HepG2 (cell line): ENCODE data around the gene MEI1. TPM values are rescaled to one million over a fixed set of nuclear protein-coding genes. Genes with fewer than 3 reads are reported as not detected.

Experiments used
- GPN1 ChIP-seq: sonication (generic); formaldehyde crosslinking; IDR thresholded peaks from 2 replicates; pipeline ENCODE4 v1.5.1; 2020; ENCODE audit warnings: missing genetic modification reagents, borderline replicate concordance
- HNRNPH1 ChIP-seq: fragments of 200-400 bp; formaldehyde crosslinking; optimal IDR thresholded peaks from 2 replicates; pipeline ENCODE3; 2017; ENCODE audit warnings: mild to moderate bottlenecking, low read depth, low read length
- JUND ChIP-seq: sonication (generic); formaldehyde crosslinking; IDR thresholded peaks from 2 replicates; pipeline ENCODE4 v1.8.0; 2022; ENCODE audit warnings: mild to moderate bottlenecking, missing genetic modification reagents
- LCORL ChIP-seq, 2 experiments: fragments of 450-650 bp in 1 of 2; sonication (generic) in 1 of 2; formaldehyde crosslinking in 1 of 2; IDR thresholded peaks; 2 replicates each; pipeline versions ENCODE4 v1.5.0 to v1.6.1; 2017 to 2020; ENCODE audit warnings: antibody characterized with exemption in 1 of 2, missing genetic modification reagents in 1 of 2
- PHF5A ChIP-seq: IDR thresholded peaks from one replicate; pipeline ENCODE4 v1.6.1; 2018; ENCODE audit warnings: low read depth, missing genetic modification reagents; ENCODE audit not compliant: unreplicated experiment
- RXRA ChIP-seq: sonication (generic); formaldehyde crosslinking; IDR thresholded peaks from 2 replicates; pipeline ENCODE4 v1.5.1; 2020; ENCODE audit warnings: missing genetic modification reagents
- SMARCE1 ChIP-seq: fragments of 450-650 bp; IDR thresholded peaks from 2 replicates; pipeline ENCODE4 v1.6.1; 2017; ENCODE audit warnings: borderline replicate concordance
- SSRP1 ChIP-seq: IDR thresholded peaks from 2 replicates; pipeline ENCODE4 v1.6.1; 2016; ENCODE audit warnings: control low read depth
- XBP1 ChIP-seq: sonication (generic); formaldehyde crosslinking; IDR thresholded peaks from 2 replicates; pipeline ENCODE4 v1.5.0; 2020; ENCODE audit warnings: missing genetic modification reagents
- ZFX ChIP-seq: sonication (generic); formaldehyde crosslinking; IDR thresholded peaks from 2 replicates; pipeline ENCODE4 v1.4.0; 2020; ENCODE audit warnings: mild to moderate bottlenecking, low read depth, missing genetic modification reagents, moderate library complexity
- ZNF251 ChIP-seq: sonication (generic); formaldehyde crosslinking; IDR thresholded peaks from 2 replicates; pipeline ENCODE4 v1.9.0; 2021; ENCODE audit warnings: mild to moderate bottlenecking, missing genetic modification reagents
- ZNF337 ChIP-seq: sonication (generic); formaldehyde crosslinking; IDR thresholded peaks from 2 replicates; pipeline ENCODE4 v1.5.1; 2020; ENCODE audit warnings: missing genetic modification reagents, low read depth, mild to moderate bottlenecking, borderline replicate concordance
- ZNF431 ChIP-seq: sonication (generic); formaldehyde crosslinking; IDR thresholded peaks from 2 replicates; pipeline ENCODE4 v1.9.0; 2022; ENCODE audit warnings: missing genetic modification reagents, low read depth, mild to moderate bottlenecking, borderline replicate concordance
- ZSCAN21 ChIP-seq: sonication (generic); formaldehyde crosslinking; IDR thresholded peaks from 2 replicates; pipeline ENCODE4 v1.8.0; 2022; ENCODE audit warnings: mild to moderate bottlenecking, missing genetic modification reagents, moderate library complexity, borderline replicate concordance
- polyA plus RNA-seq, 8 experiments: library from polyadenylated mRNA; depleted of rRNA in 3 of 8; stranded (reverse) in 7 of 8; unstranded in 1 of 8; fragments of >200 nt; fragmentation: Illumina TruSeq in 4 of 8; extraction: Trizol in 4 of 8; gene quantifications; 2 replicates each; pipeline versions ENCODE4 v1.2.1 to v1.2.3, GENCODE V29; 2011 to 2016; ENCODE audit warnings: low read depth in 4 of 8, missing spikeins in 1 of 8, mixed read lengths in 1 of 8; ENCODE audit not compliant: insufficient read depth in 1 of 8
- total RNA-seq, 5 experiments: library from RNA; depleted of rRNA; stranded (reverse); fragments of >200 nt; fragmentation: Illumina TruSeq; extraction: Trizol; gene quantifications; 2 replicates each; pipeline ENCODE4 v1.2.3, GENCODE V29; 2016; ENCODE audit warnings: low read depth in 1 of 5
- TF ChIP-seq, protein P1 (sequence below): sonication (generic); formaldehyde crosslinking; IDR thresholded peaks from 2 replicates; pipeline ENCODE4 v1.8.0; 2022; ENCODE audit warnings: missing genetic modification reagents, mild to moderate bottlenecking, inconsistent platforms, borderline replicate concordance
- TF ChIP-seq, protein P2 (sequence below): sonication (generic); formaldehyde crosslinking; IDR thresholded peaks from 2 replicates; pipeline ENCODE4 v1.4.0; 2020; ENCODE audit warnings: mild to moderate bottlenecking, missing genetic modification reagents
- TF ChIP-seq, protein P3 (sequence below): sonication (generic); formaldehyde crosslinking; IDR thresholded peaks from 2 replicates; pipeline ENCODE4 v1.5.0; 2020; ENCODE audit warnings: mild to moderate bottlenecking, missing genetic modification reagents
- TF ChIP-seq, protein P4 (sequence below), 2 experiments: sonication (generic) in 1 of 2; formaldehyde crosslinking in 1 of 2; IDR thresholded peaks; 2 replicates each; pipeline versions ENCODE4 v1.4.0 to v1.6.1; 2018 to 2020; ENCODE audit warnings: missing genetic modification reagents in 2 of 2, borderline replicate concordance in 1 of 2, low read depth in 1 of 2, mild to moderate bottlenecking in 1 of 2, missing biosample characterization in 1 of 2
- TF ChIP-seq, protein P5 (sequence below): sonication (generic); formaldehyde crosslinking; IDR thresholded peaks from 2 replicates; pipeline ENCODE4 v1.4.0; 2020; ENCODE audit warnings: mild to moderate bottlenecking, low read depth, missing genetic modification reagents

MEI1 gene
- total and polyA plus RNA-seq, 2 of the 13 experiments (the other 11 are each of a cell fraction or from before 2014, with no cell fraction given): 0.75 to 1.9 TPM

DNA sequence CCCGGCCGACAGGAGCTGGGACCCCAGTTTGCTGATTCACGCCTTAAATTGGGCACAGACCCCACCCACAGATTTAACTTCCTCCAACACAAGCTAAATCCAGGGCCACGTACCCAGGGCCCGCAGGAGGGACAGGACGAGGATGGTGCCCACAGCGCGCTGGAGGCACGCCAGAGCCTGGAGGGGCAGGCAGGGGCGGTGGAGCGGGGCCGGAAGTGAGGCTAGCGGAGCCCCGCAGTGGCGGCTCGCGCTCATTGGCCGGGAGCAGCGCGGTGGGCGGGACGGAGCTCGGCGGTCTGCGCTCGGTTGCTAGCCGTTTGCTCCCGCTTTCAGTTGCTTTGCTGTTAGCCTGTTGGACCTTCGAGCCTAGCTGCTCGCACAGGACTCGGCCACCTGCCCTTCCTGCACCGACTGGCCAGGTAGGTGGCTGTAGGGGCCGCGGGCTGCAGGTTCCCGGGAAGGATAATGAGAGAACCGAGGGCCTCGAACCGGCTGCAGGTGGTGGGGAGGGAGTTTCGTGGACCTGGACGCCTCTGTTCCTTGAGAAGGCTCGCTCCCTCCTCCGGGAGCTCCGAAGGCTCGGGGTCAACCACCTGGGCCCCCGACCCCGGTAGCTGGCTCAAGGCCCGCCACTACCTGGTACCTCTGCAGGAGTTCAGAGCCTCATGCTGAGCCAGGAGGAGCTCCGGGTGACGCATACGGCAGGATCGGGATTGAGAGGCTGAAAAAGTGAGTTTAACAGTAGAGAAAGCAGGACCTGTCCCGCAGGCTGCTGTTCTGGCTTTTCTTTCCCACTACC, 101.2 kb downstream of the MEI1 start, which contains the start of gene CCDC134 (continued):
- peak; percentile 89 for TF ChIP-seq ZFX (CRISPR knock-in tag)
- peak; percentile 53; the same call in 1 of the 2 replicates for TF ChIP-seq XBP1 (CRISPR knock-in tag)
- TF ChIP-seq ZSCAN21 (CRISPR knock-in tag): no peak; the same call in 1 of the 2 replicates
- peak; percentile 44; the same call in 1 of the 2 replicates for TF ChIP-seq RXRA (CRISPR knock-in tag)
- TF ChIP-seq ZNF251 (CRISPR knock-in tag): no peak
- TF ChIP-seq, protein P1, sequence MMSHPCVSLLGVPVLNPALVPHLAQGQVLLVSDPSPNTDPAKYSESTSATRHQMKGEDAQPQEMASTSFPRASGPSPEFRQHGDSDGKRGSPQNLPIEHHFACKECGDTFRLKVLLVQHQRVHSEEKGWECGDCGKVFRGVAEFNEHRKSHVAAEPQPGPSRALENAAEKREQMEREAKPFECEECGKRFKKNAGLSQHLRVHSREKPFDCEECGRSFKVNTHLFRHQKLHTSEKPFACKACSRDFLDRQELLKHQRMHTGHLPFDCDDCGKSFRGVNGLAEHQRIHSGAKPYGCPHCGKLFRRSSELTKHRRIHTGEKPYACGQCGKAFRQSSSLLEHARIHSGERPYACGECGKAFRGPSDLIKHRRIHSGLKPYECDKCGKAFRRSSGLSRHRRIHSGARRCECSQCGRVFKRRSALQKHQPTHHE (CRISPR knock-in tag): peak; percentile 87; the same call in 1 of the 2 replicates
- TF ChIP-seq HNRNPH1: no peak
- no peak for TF ChIP-seq SMARCE1
- TF ChIP-seq PHF5A (CRISPR knock-in tag): peak; percentile 46
- TF ChIP-seq, protein P2, sequence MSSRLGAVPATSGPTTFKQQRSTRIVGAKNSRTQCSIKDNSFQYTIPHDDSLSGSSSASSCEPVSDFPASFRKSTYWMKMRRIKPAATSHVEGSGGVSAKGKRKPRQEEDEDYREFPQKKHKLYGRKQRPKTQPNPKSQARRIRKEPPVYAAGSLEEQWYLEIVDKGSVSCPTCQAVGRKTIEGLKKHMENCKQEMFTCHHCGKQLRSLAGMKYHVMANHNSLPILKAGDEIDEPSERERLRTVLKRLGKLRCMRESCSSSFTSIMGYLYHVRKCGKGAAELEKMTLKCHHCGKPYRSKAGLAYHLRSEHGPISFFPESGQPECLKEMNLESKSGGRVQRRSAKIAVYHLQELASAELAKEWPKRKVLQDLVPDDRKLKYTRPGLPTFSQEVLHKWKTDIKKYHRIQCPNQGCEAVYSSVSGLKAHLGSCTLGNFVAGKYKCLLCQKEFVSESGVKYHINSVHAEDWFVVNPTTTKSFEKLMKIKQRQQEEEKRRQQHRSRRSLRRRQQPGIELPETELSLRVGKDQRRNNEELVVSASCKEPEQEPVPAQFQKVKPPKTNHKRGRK: no peak
- TF ChIP-seq, protein P3, sequence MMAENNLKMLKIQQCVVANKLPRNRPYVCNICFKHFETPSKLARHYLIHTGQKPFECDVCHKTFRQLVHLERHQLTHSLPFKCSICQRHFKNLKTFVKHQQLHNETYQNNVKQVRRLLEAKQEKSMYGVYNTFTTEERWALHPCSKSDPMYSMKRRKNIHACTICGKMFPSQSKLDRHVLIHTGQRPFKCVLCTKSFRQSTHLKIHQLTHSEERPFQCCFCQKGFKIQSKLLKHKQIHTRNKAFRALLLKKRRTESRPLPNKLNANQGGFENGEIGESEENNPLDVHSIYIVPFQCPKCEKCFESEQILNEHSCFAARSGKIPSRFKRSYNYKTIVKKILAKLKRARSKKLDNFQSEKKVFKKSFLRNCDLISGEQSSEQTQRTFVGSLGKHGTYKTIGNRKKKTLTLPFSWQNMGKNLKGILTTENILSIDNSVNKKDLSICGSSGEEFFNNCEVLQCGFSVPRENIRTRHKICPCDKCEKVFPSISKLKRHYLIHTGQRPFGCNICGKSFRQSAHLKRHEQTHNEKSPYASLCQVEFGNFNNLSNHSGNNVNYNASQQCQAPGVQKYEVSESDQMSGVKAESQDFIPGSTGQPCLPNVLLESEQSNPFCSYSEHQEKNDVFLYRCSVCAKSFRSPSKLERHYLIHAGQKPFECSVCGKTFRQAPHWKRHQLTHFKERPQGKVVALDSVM (CRISPR knock-in tag): no peak
- TF ChIP-seq ZNF337 (CRISPR knock-in tag): no peak
- TF ChIP-seq JUND (CRISPR knock-in tag): 0 out of 2 replicates have a peak, but pooled peaks have one; percentile 20
- no peak for TF ChIP-seq GPN1 (CRISPR knock-in tag)
- TF ChIP-seq LCORL (IDR thresholded peaks at IDR 0.05): no peak
- peak; percentile 69 for TF ChIP-seq LCORL (CRISPR knock-in tag; IDR thresholded peaks at IDR 0.05)
- TF ChIP-seq, protein P4, sequence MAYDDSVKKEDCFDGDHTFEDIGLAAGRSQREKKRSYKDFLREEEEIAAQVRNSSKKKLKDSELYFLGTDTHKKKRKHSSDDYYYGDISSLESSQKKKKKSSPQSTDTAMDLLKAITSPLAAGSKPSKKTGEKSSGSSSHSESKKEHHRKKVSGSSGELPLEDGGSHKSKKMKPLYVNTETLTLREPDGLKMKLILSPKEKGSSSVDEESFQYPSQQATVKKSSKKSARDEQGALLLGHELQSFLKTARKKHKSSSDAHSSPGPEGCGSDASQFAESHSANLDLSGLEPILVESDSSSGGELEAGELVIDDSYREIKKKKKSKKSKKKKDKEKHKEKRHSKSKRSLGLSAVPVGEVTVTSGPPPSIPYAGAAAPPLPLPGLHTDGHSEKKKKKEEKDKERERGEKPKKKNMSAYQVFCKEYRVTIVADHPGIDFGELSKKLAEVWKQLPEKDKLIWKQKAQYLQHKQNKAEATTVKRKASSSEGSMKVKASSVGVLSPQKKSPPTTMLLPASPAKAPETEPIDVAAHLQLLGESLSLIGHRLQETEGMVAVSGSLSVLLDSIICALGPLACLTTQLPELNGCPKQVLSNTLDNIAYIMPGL (CRISPR knock-in tag; IDR thresholded peaks at IDR 0.05; ENCODE audit: borderline replicate concordance in 1 of 2, low read depth in 1 of 2): peak; percentile 63 to 68; a peak in 3 of 4 replicates
- TF ChIP-seq, protein P5, sequence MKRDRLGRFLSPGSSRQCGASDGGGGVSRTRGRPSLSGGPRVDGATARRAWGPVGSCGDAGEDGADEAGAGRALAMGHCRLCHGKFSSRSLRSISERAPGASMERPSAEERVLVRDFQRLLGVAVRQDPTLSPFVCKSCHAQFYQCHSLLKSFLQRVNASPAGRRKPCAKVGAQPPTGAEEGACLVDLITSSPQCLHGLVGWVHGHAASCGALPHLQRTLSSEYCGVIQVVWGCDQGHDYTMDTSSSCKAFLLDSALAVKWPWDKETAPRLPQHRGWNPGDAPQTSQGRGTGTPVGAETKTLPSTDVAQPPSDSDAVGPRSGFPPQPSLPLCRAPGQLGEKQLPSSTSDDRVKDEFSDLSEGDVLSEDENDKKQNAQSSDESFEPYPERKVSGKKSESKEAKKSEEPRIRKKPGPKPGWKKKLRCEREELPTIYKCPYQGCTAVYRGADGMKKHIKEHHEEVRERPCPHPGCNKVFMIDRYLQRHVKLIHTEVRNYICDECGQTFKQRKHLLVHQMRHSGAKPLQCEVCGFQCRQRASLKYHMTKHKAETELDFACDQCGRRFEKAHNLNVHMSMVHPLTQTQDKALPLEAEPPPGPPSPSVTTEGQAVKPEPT (CRISPR knock-in tag): peak; percentile 88; the same call in 1 of the 2 replicates
- TF ChIP-seq SSRP1 (CRISPR knock-in tag): no peak
- peak; percentile 74; the same call in 1 of the 2 replicates for TF ChIP-seq ZNF431
